PC-9 (cell line): ENCODE results near the gene PDE3A. TPM values are rescaled to one million over a fixed set of nuclear protein-coding genes. Genes with fewer than 3 reads are reported as not detected.

Experiments
- BruUV-seq: library from RNA; stranded (reverse); fragments of 400-500 nt; replicated peaks from 2 replicates; lab custom pipeline; 2021; lab: Mats Ljungman, UMichigan
- CTCF ChIA-PET: fragments of 300-600 bp; sonication (Branson Sonifier 250); formaldehyde crosslinking; loops from one replicate; lab custom pipeline; 2022; ENCODE audit warnings: antibody characterized with exemption; lab: Charles Lee
- POLR2A ChIA-PET: fragments of 300-600 bp; sonication (Branson Sonifier 250); formaldehyde crosslinking; loops from one replicate; lab custom pipeline; 2022; ENCODE audit warnings: antibody characterized with exemption; ENCODE audit not compliant: unreplicated experiment; lab: Charles Lee
- DNase-seq, 2 experiments: peaks; one replicate each; pipeline versions ENCODE4 v3.0.0 to v3.0.0-alpha.2; 2015 to 2022; ENCODE audit warnings: mixed read lengths in 1 of 2
- H2AFZ ChIP-seq: fragments of 200-600 bp; sonication (generic); 2 replicates; pipeline ENCODE4 v1.8.1; 2017; ENCODE audit warnings: antibody characterized with exemption
- H3F3A ChIP-seq: fragments of 200-600 bp; sonication (generic); 2 replicates; pipeline ENCODE4 v1.8.1; 2017; ENCODE audit warnings: antibody characterized with exemption, mild to moderate bottlenecking, low read depth; ENCODE audit not compliant: insufficient read depth
- H3K27ac ChIP-seq: fragments of 200-600 bp; sonication (generic); 2 replicates; pipeline ENCODE4 v1.6.1; 2016; ENCODE audit warnings: mixed run types
- H3K27me3 ChIP-seq: fragments of 200-600 bp; sonication (generic); 2 replicates; pipeline ENCODE4 v1.6.1; 2016; ENCODE audit warnings: low read depth, mixed run types; ENCODE audit not compliant: insufficient read depth
- H3K36me3 ChIP-seq: fragments of 200-600 bp; sonication (generic); 2 replicates; pipeline ENCODE4 v1.6.1; 2016; ENCODE audit warnings: low read depth, mixed run types
- H3K4me1 ChIP-seq: fragments of 200-600 bp; sonication (generic); replicated peaks from 2 replicates; pipeline ENCODE4 v1.6.1; 2016; ENCODE audit warnings: mixed run types; ENCODE audit not compliant: insufficient read depth
- H3K4me2 ChIP-seq: fragments of 200-600 bp; sonication (generic); 2 replicates; pipeline ENCODE4 v1.6.1; 2017; ENCODE audit warnings: mixed run types
- H3K4me3 ChIP-seq: fragments of 200-600 bp; sonication (generic); 2 replicates; pipeline ENCODE4 v1.6.1; 2016; ENCODE audit warnings: mixed run types
- H3K79me2 ChIP-seq: fragments of 200-600 bp; sonication (generic); 2 replicates; pipeline ENCODE4 v1.6.1; 2017; ENCODE audit warnings: low read depth, mixed run types
- H3K9me2 ChIP-seq: fragments of 200-600 bp; sonication (generic); 2 replicates; pipeline ENCODE4 v1.8.1; 2017; ENCODE audit warnings: mild to moderate bottlenecking; ENCODE audit not compliant: insufficient read depth
- H3K9me3 ChIP-seq: fragments of 200-600 bp; sonication (generic); 2 replicates; pipeline ENCODE4 v1.8.1; 2016; ENCODE audit warnings: low read depth; ENCODE audit not compliant: insufficient read depth
- H4K20me1 ChIP-seq: fragments of 200-600 bp; sonication (generic); 2 replicates; pipeline ENCODE4 v1.8.1; 2017; ENCODE audit not compliant: insufficient read depth
- CTCF ChIP-seq: fragments of 200-600 bp; sonication (generic); conservative IDR thresholded peaks from 2 replicates; pipeline ENCODE4 v1.6.1; 2017; ENCODE audit warnings: mixed run types, antibody characterized with exemption, mild to moderate bottlenecking, moderate library complexity
- EZH2 ChIP-seq: fragments of 200-600 bp; sonication (generic); IDR thresholded peaks from 2 replicates; pipeline ENCODE4 v1.8.0; 2017; ENCODE audit warnings: antibody characterized with exemption, low read depth
- intact Hi-C: fragments of 100-400 bp; cut with micrococcal nuclease; formaldehyde crosslinking; loops from one replicate; pipeline ENCODE4 v1.10.0; 2022; ENCODE audit not compliant: unreplicated experiment
- total RNA-seq: library from RNA; stranded (reverse); gene quantifications from 2 replicates; pipeline ENCODE4 v1.2.3, GENCODE V29; 2021

The PDE3A gene
- total RNA-seq, 1 experiment from 2014 or later: not detected

GRCh38 chr12:20572451-20572850 is 204.1 kb downstream of the PDE3A start:
- H3K4me2 ChIP-seq: no peak overlapping the region
- TF ChIP-seq EZH2: no peak
- TF ChIP-seq CTCF: no peak
- no peaks in the 10 kb centered on the region for H3K79me2 ChIP-seq
- no peaks in the 10 kb centered on the region for H3K36me3 ChIP-seq
- ChIA-PET POLR2A (no interaction called here), CTCF (no interaction called here)
- no peaks in the 10 kb centered on the region for H3K4me1 ChIP-seq
- DNase-seq: no peak
- H3F3A ChIP-seq: no peaks in the 10 kb centered on the region
- BruUV-seq: no TSS peak
- no peak overlapping the region for H3K27ac ChIP-seq
- intact Hi-C loops: no loop called here
- no peaks in the 10 kb centered on the region for H4K20me1 ChIP-seq
- no peak overlapping the region for H3K4me3 ChIP-seq
- H3K27me3 ChIP-seq: no peaks in the 10 kb centered on the region
- H2AFZ ChIP-seq: no peak overlapping the region
- 0 out of 2 replicates have a peak, but pooled peaks cover 5% of the 10 kb centered on the region for H3K9me2 ChIP-seq
- H3K9me3 ChIP-seq: no peaks in the 10 kb centered on the region; the same call in 1 of the 2 replicates

DNA sequence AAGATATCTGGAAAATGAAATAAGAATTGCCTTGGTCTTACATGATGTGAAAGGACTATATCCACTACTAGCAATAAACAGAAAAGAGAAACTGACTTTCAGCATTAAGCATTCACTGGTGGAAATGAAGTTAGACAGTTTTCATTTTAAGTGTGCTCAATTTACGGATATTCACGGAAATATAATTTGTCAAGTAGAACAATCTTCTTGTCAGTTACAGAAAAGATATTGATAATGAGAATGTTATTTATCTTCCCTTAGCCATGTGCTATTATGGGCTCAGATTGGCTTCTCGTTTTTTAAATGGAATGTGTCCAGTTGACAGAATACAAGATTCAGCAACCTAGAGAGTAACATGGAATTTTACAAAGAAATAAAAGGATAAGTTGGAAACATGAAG is 208.2 kb downstream of the PDE3A start:
- TF ChIP-seq EZH2 (no peak), CTCF (no peak)
- Histone ChIP-seq H3K36me3 (no peaks in the 10 kb centered on the region), H3K4me3 (no peak overlapping the region), H4K20me1 (no peaks in the 10 kb centered on the region), H2AFZ (no peak overlapping the region), H3K4me1 (no peaks in the 10 kb centered on the region), H3K9me2 (0 out of 2 replicates have a peak, but pooled peaks cover 3% of the 10 kb centered on the region), H3K27ac (no peak overlapping the region), H3F3A (no peaks in the 10 kb centered on the region), H3K9me3 (no peaks in the 10 kb centered on the region; the same call in 1 of the 2 replicates), H3K79me2 (no peaks in the 10 kb centered on the region), H3K27me3 (no peaks in the 10 kb centered on the region), H3K4me2 (no peak overlapping the region)
- BruUV-seq: no TSS peak
- CTCF ChIA-PET: no interaction called here
- POLR2A ChIA-PET: no interaction called here
- intact Hi-C loops: no loop called here
- DNase-seq: no peak

DNA sequence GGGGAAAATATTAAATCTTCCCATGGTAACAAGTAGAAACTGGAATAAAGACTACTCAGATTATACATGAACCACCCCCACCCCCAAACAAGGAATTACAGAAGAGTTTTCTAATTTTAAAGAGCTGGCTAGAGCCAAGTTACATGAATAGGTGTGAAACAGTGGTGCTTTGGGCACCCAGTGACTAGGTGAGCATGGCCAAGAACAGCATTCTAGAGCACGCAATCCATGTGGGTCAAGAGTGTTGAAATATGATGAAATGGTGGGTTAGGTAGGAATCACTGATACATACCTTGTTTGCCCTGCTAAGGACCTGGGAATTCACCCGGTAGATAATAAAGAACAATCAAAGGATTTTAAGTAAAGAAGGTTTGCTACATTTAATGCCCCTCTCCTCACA is 208.7 kb downstream of the PDE3A start:
- TF ChIP-seq CTCF (no peak), EZH2 (no peak)
- no peaks in the 10 kb centered on the region for H3K27me3 ChIP-seq
- H3K79me2 ChIP-seq: no peaks in the 10 kb centered on the region
- no peak overlapping the region for H3K4me2 ChIP-seq
- H3K9me2 ChIP-seq: no peaks in the 10 kb centered on the region
- H3K9me3 ChIP-seq: no peaks in the 10 kb centered on the region; the same call in 1 of the 2 replicates
- ChIA-PET POLR2A (no interaction called here), CTCF (interaction anchor here (0.6 kb wide), 2 partner anchors 59 to 1350 kb away, joined by 3 to 5 read pairs; no protein-coding TSS in a partner anchor)
- no peaks in the 10 kb centered on the region for H3F3A ChIP-seq
- no peaks in the 10 kb centered on the region for H3K36me3 ChIP-seq
- no peak for DNase-seq
- no peaks in the 10 kb centered on the region for H3K4me1 ChIP-seq
- H3K4me3 ChIP-seq: no peak overlapping the region
- H2AFZ ChIP-seq: no peak overlapping the region
- H3K27ac ChIP-seq: no peak overlapping the region
- H4K20me1 ChIP-seq: no peaks in the 10 kb centered on the region
- no TSS peak for BruUV-seq
- intact Hi-C loops: no loop called here
